Measurements from ENCODE around the gene UAP1. TPM values are rescaled to one million over a fixed set of nuclear protein-coding genes. Genes with fewer than 3 reads are reported as not detected.
A peak's percentile ranks its signal among the peaks of the same experiment; 100 is the strongest.
"Not testable (repeated sequence)": the region's sequence is repeated elsewhere in the genome, so short reads cannot be mapped to it uniquely, and the experiment has no call there.

The UAP1 gene
- total RNA-seq, 1 donor from 2014 or later: 58.2 TPM

DNA sequence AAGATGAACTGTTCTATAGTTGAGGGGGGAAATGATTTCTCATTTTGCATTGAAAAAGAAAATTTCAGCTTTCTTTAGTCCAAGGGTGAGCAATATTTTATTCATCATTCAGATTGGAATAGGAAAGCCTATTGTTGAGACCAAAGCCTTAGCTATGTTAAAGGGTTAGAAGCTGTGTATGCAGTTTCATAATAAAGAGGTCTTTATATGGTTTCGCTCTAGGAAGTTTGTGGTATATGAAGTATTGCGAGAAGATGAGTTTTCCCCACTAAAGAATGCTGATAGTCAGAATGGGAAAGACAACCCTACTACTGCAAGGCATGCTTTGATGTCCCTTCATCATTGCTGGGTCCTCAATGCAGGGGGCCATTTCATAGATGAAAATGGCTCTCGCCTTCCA is 28.6 kb downstream of the UAP1 start:
- no peak for DNase-seq (ENCODE audit: low read depth)
- TF ChIP-seq, protein P1, sequence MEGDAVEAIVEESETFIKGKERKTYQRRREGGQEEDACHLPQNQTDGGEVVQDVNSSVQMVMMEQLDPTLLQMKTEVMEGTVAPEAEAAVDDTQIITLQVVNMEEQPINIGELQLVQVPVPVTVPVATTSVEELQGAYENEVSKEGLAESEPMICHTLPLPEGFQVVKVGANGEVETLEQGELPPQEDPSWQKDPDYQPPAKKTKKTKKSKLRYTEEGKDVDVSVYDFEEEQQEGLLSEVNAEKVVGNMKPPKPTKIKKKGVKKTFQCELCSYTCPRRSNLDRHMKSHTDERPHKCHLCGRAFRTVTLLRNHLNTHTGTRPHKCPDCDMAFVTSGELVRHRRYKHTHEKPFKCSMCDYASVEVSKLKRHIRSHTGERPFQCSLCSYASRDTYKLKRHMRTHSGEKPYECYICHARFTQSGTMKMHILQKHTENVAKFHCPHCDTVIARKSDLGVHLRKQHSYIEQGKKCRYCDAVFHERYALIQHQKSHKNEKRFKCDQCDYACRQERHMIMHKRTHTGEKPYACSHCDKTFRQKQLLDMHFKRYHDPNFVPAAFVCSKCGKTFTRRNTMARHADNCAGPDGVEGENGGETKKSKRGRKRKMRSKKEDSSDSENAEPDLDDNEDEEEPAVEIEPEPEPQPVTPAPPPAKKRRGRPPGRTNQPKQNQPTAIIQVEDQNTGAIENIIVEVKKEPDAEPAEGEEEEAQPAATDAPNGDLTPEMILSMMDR (conservative IDR thresholded peaks at IDR 0.05; ENCODE audit: low read depth, low read length): no peak
- H3K4me3 ChIP-seq (ENCODE audit: low read depth, low read length): no peak overlapping the region

DNA sequence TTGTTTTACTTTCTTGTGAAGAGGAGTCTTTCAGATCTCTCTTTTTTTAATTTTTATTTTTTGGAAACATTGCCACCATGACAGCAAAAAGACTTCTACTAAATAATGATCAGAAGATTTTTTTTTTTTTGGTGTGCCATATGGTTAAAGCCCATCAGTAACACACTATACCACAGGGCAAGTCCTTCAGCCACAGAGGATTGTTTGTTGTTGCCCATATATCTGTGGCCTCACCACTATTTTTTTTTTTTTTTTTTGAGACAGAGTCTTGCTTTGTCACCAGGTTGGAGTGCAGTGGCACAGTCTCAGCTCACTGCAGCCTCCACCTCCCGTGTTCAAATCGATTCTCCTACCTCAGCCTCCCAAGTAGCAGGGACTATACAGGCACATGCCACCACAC is 29.2 kb downstream of the UAP1 start:
- H3K4me3 ChIP-seq (ENCODE audit: low read depth, low read length): no peak overlapping the region
- TF ChIP-seq, protein P1 (conservative IDR thresholded peaks at IDR 0.05; ENCODE audit: low read depth, low read length): no peak
- no peak for DNase-seq (ENCODE audit: low read depth)

DNA sequence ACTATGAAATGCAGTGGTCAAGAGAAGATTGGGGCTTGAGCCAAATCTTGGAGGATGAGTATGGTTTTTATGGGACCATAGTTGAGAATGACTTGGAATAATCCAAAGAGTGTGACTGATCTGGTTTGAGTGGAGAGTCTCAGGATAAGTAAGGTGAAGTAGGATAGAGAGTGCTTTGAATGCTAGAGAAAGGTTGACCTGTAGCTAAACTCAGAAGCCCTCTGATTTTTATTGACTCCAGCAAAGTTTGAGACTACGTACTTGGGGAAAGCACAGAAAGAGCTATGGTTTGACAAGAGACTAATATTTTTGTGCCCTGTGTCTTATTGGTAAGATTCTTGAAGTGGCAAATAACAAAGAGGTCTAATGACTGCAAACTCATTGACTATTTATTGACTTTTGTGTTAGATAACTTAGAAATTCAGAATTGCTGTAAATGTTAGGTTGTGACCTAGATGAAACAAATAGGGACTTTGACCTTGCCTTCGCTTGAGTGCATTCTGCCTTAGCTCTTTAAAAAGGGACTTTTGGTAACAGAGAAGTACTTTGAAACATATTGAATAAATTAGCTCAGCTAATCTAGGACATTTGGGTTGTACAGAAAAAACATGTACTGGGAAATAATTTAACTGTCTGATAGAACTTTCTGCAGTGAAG is 35.1 kb downstream of the UAP1 start:
- no peak for DNase-seq (ENCODE audit: low read depth)
- H3K4me3 ChIP-seq (ENCODE audit: low read depth, low read length): no peak overlapping the region
- TF ChIP-seq, protein P1 (conservative IDR thresholded peaks at IDR 0.05; ENCODE audit: low read depth, low read length): no peak

DNA sequence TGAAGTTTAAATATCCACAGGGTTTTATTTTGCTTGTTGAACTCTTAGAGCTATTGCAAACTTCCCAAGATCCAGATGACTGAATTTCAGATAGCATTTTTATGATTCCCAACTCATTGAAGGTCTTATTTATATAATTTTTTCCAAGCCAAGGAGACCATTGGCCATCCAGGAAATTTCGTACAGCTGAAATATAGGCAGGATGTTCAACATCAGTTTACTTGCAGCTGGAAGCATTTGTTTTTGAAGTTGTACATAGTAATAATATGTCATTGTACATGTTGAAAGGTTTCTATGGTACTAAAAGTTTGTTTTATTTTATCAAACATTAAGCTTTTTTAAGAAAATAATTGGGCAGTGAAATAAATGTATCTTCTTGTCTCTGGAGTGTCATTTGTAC is 37.9 kb downstream of the UAP1 start:
- TF ChIP-seq, protein P1 (conservative IDR thresholded peaks at IDR 0.05; ENCODE audit: low read depth, low read length): no peak
- no peak overlapping the region for H3K4me3 ChIP-seq (ENCODE audit: low read depth, low read length)
- DNase-seq (ENCODE audit: low read depth): no peak

DNA sequence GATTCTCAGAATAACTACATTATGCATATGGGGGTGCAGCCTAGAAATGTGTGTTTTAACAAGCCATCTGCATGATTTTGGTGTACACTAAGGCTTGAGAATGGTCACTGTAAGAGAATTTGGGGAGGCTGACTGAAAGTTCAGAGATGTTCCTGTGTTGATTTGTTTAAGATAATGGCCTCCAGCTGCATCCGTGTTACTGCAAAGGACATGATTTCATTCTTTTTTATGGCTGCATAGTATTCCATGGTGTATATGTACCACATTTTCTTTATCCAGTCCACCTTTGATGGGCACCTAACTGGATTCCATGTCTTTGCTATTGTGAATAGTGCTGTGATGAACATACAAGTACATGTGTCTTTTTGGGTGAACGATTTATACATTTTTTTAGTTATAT is 41.6 kb downstream of the UAP1 start:
- DNase-seq (ENCODE audit: low read depth); H3K4me3 ChIP-seq (ENCODE audit: low read depth, low read length): not testable (repeated sequence)

DNA sequence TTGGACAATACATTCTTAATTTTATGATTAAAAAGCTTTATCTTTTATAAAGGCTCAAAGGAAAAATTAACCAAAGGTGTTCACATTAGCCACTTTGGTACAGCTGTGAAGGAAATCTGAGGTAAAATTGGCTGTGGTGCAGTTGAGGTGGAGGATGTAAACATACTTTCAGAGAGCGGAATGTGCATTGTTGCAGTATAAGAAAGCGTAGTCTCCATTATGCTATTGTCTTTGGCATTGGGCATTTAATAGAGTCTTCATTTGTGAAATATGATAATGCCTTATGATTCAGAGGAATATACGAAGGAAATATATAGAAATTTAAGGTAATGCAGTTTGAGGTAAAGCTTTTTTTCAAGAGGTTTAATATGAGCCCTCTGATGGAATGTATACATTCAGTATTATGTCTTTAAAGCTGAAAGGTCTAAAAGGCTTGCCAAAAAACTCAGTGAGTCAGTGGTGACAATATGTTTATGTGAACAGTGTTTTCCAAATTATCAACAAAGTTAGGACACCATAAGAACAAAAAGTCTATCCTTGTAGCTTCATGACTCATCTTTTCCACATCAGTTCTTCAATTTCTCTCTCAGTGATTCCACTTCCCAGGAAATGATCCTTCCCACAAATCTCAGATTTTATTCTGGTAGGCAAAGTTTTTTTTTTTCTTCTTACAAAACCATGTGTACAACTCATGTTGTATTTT is 43.9 kb downstream of the UAP1 start:
- peak; percentile 55 for DNase-seq (ENCODE audit: low read depth)
- no peak overlapping the region for H3K4me3 ChIP-seq (ENCODE audit: low read depth, low read length)
- TF ChIP-seq, protein P1 (conservative IDR thresholded peaks at IDR 0.05; ENCODE audit: low read depth, low read length): no peak

DNA sequence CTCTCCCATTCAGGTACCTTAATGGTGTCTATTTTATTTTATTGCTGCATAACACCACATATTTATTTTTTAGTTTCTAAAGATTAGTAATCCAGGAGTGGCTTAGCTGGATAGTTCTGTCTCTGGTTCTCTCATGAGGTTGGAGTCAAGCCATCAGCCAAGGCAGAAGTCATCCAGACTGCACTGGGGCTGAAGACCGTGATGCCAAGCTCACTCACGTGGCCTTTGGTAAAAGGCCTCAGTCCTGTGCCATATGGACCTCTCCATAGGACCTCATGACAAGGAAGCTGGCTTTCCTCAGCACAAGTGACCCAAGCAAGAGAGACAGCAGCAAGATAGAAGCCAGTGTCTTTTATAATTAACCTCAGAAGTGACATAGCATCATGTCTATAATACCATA is 47.8 kb downstream of the UAP1 start:
- TF ChIP-seq, protein P1 (conservative IDR thresholded peaks at IDR 0.05; ENCODE audit: low read depth, low read length): no peak
- no peak for DNase-seq (ENCODE audit: low read depth)
- no peak overlapping the region for H3K4me3 ChIP-seq (ENCODE audit: low read depth, low read length)
